Adrenal gland (tissue), 5 donors: ENCODE results near the gene CCDC57.

Experiments used
- CTCF ChIP-seq, 6 experiments: fragments of 450-650 bp in 4 of 6; fragments of 200-600 bp in 2 of 6; sonication (generic) in 1 of 6; IDR thresholded peaks; 1 replicate in 5 of 6; 2 replicates in 1 of 6; pipeline versions ENCODE4 v1.5.1 to v1.8.0; 2016 to 2021; ENCODE audit warnings: antibody characterized with exemption in 6 of 6, mild to moderate bottlenecking in 2 of 6, moderate library complexity in 1 of 6
- POLR2A ChIP-seq, 2 donors: fragments of 450-650 bp; IDR thresholded peaks; one replicate each; pipeline ENCODE4 v1.6.1; 2017; ENCODE audit warnings: antibody characterized with exemption in 2 of 2, mild to moderate bottlenecking in 2 of 2, moderate library complexity in 1 of 2
- donor health status: DM: no; HTN: no; CAD: no.

- TF ChIP-seq CTCF (IDR thresholded peaks at IDR 0.05) (no peak), POLR2A (IDR thresholded peaks at IDR 0.05) (no peak)
These were observed 153.8 kb downstream of the CCDC57 start for GRCh38 chr17:82058855-82059249.
